Upper lobe of left lung (tissue), 6 donors: Measurements from ENCODE around the gene DIDO1. TPM values are rescaled to one million over a fixed set of nuclear protein-coding genes. Genes with fewer than 3 reads are reported as not detected.

Experiments
- ATAC-seq, 2 donors: fragments of 200-7000 bp; cut with Tn5 transposase; one replicate each; pipeline ENCODE4 v1.9.1; 2022; ENCODE audit warnings: mild to moderate bottlenecking in 2 of 2, moderate library complexity in 2 of 2; ENCODE audit not compliant: low FRiP score in 2 of 2
- DNase-seq, 2 donors: peaks; one replicate each; pipeline ENCODE4 v3.0.0-alpha.2; 2019 to 2020
- H3K27ac ChIP-seq, 4 donors: fragments of 200-600 bp; sonication (generic); one replicate each; pipeline ENCODE4 v1.5.1; 2016 to 2019
- H3K27me3 ChIP-seq, 4 donors: fragments of 200-600 bp; sonication (generic); one replicate each; pipeline ENCODE4 v1.5.1; 2017 to 2019
- H3K36me3 ChIP-seq, 4 donors: fragments of 200-600 bp; sonication (generic); one replicate each; pipeline ENCODE4 v1.5.1; 2016 to 2019
- H3K4me1 ChIP-seq, 4 donors: fragments of 200-600 bp; sonication (generic); one replicate each; pipeline ENCODE4 v1.5.1; 2018 to 2019
- H3K4me3 ChIP-seq, 4 donors: fragments of 200-600 bp; sonication (generic); one replicate each; pipeline ENCODE4 v1.5.1; 2017 to 2019; ENCODE audit warnings: mild to moderate bottlenecking in 2 of 4, moderate library complexity in 1 of 4
- H3K9me3 ChIP-seq, 4 donors: fragments of 200-600 bp; sonication (generic); one replicate each; pipeline ENCODE4 v1.5.1; 2018 to 2019
- CTCF ChIP-seq, 6 experiments: fragments of 450-650 bp in 4 of 6; fragments of 200-600 bp in 2 of 6; sonication (generic) in 2 of 6; IDR thresholded peaks; one replicate each; pipeline ENCODE4 v1.5.1; 2016 to 2019; ENCODE audit warnings: antibody characterized with exemption in 6 of 6
- EP300 ChIP-seq, 4 donors: sonication (generic); formaldehyde crosslinking; IDR thresholded peaks; one replicate each; pipeline ENCODE4 v1.5.1; 2017; ENCODE audit warnings: antibody characterized with exemption in 4 of 4, control low read depth in 2 of 4
- POLR2A ChIP-seq, 4 donors: fragments of 450-650 bp; IDR thresholded peaks; one replicate each; pipeline ENCODE4 v1.5.1; 2016 to 2017; ENCODE audit warnings: antibody characterized with exemption in 4 of 4, mild to moderate bottlenecking in 2 of 4
- POLR2AphosphoS5 ChIP-seq, 2 donors: sonication (generic); formaldehyde crosslinking; IDR thresholded peaks; one replicate each; pipeline ENCODE4 v1.5.1; 2017; ENCODE audit warnings: antibody characterized with exemption in 2 of 2
- WGBS, 2 donors: methylation state at CpG; one replicate each; pipeline ENCODE4 v1.1.5; 2017 to 2018; 5-methylcytosine and 5-hydroxymethylcytosine counted together
- total RNA-seq, 6 donors: library from RNA; depleted of rRNA in 4 of 6; stranded (reverse); fragments of >200 nt in 4 of 6; gene quantifications; one replicate each; pipeline versions ENCODE4 v1.1.0 to v1.2.1, GENCODE V29; 2016 to 2021
- donor health status: DM: no; HTN: no; CAD: no; lungs with moderate emphysema.
- donor health status: DM: no; HTN: yes; CAD: no; lungs with severe emphysema.

The DIDO1 gene
- total RNA-seq, 6 donors from 2014 or later, result 51.6 to 109 (median 58.9) TPM

GRCh38 chr20:62968378-62969178 is 42.3 kb upstream of the DIDO1 start:
- no peak overlapping the region for H3K4me3 ChIP-seq
- ATAC-seq (no peak), DNase-seq (peak in 1 of 2 donors; percentile 24)
- peaks cover 0 to 7% (median 3%) of the 10 kb centered on the region in 4 donors for H3K36me3 ChIP-seq
- no peaks in the 10 kb centered on the region for H3K9me3 ChIP-seq
- H3K27ac ChIP-seq, result no peak overlapping the region
- TF ChIP-seq POLR2AphosphoS5 (IDR thresholded peaks at IDR 0.05) (no peak), CTCF (IDR thresholded peaks at IDR 0.05) (no peak), POLR2A (IDR thresholded peaks at IDR 0.05) (no peak), EP300 (IDR thresholded peaks at IDR 0.05) (no peak)
- 68 to 74% methylated on average over 16 to 21 of the region's 21 CpGs for WGBS, 2 donors
- peaks cover 7 to 14% (median 8%) of the 10 kb centered on the region in 4 donors for H3K4me1 ChIP-seq
- H3K27me3 ChIP-seq, result peaks cover 0 to 16% (median 12%) of the 10 kb centered on the region in 4 donors

- Histone ChIP-seq H3K4me3 (no peak overlapping the region), H3K4me1 (peaks cover 4 to 7% (median 4%) of the 10 kb centered on the region in 4 donors), H3K9me3 (no peaks in the 10 kb centered on the region), H3K36me3 (peaks cover 0 to 9% (median 4%) of the 10 kb centered on the region in 4 donors), H3K27me3 (peaks cover 0 to 8% (median 4%) of the 10 kb centered on the region in 4 donors), H3K27ac (no peak overlapping the region)
- TF ChIP-seq CTCF (IDR thresholded peaks at IDR 0.05), result no peak
- no peak for TF ChIP-seq EP300 (IDR thresholded peaks at IDR 0.05)
- TF ChIP-seq POLR2AphosphoS5 (IDR thresholded peaks at IDR 0.05), result no peak
- TF ChIP-seq POLR2A (IDR thresholded peaks at IDR 0.05), result no peak
- WGBS, 2 donors, result 92 to 93% methylated on average over 25 to 27 of the region's 27 CpGs
- DNase-seq, result peak in 1 of 2 donors; percentile 78
- ATAC-seq, result no peak
Observed at GRCh38 chr20:62967628-62968351, 41.5 kb upstream of the DIDO1 start.

- Histone ChIP-seq H3K4me1 (no peaks in the 10 kb centered on the region), H3K27me3 (peaks cover 0 to 6% (median 2%) of the 10 kb centered on the region in 4 donors), H3K4me3 (no peak overlapping the region), H3K27ac (no peak overlapping the region), H3K9me3 (no peaks in the 10 kb centered on the region), H3K36me3 (peaks cover 0 to 9% (median 4%) of the 10 kb centered on the region in 4 donors)
- no peak for ATAC-seq
- TF ChIP-seq POLR2A (IDR thresholded peaks at IDR 0.05) (no peak), CTCF (IDR thresholded peaks at IDR 0.05) (no peak), POLR2AphosphoS5 (IDR thresholded peaks at IDR 0.05) (no peak), EP300 (IDR thresholded peaks at IDR 0.05) (no peak)
- DNase-seq, result peak in 1 of 2 donors; percentile 42
- 85% methylated on average over 6 of the region's 6 CpGs; no CpG with 5 or more reads in 1 of the 2 donors for WGBS, 2 donors
Observed at GRCh38 chr20:62967149-62967501, 40.8 kb upstream of the DIDO1 start.

- H3K27ac ChIP-seq, result no peak overlapping the region
- H3K4me3 ChIP-seq, result no peak overlapping the region
- H3K36me3 ChIP-seq, result peaks cover 0 to 9% (median 4%) of the 10 kb centered on the region in 4 donors
- DNase-seq, result peak in 1 of 2 donors; percentile 68
- no peak for ATAC-seq
- H3K4me1 ChIP-seq, result no peaks in the 10 kb centered on the region
- no peaks in the 10 kb centered on the region for H3K9me3 ChIP-seq
- 90 to 91% methylated on average over 9 to 22 of the region's 27 CpGs for WGBS, 2 donors
- H3K27me3 ChIP-seq, result peaks cover 0 to 6% (median 2%) of the 10 kb centered on the region in 4 donors
- no peak for TF ChIP-seq EP300 (IDR thresholded peaks at IDR 0.05)
- TF ChIP-seq POLR2AphosphoS5 (IDR thresholded peaks at IDR 0.05), result no peak
Observed at GRCh38 chr20:62966212-62967148, 40.2 kb upstream of the DIDO1 start.
